IMR-90 (cell line): ENCODE results near the gene CD86. TPM values are rescaled to one million over a fixed set of nuclear protein-coding genes. Genes with fewer than 3 reads are reported as not detected.

ENCODE experiments used
- ATAC-seq: fragments of 200-7000 bp; cut with Tn5 transposase; 2 replicates; pipeline ENCODE4 v1.9.1; 2020; ENCODE audit warnings: low read depth, mild to moderate bottlenecking, moderate library complexity
- BruUV-seq: library from RNA; stranded (reverse); fragments of 400-500 nt; replicated peaks from 2 replicates; lab custom pipeline; 2021; lab: Mats Ljungman, UMichigan
- CTCF ChIA-PET: fragments of 300-600 bp; formaldehyde crosslinking; extraction: SDS; loops from one replicate; lab custom pipeline; 2021; ENCODE audit warnings: antibody characterized with exemption; lab: Yijun Ruan, JAX
- POLR2A ChIA-PET: fragments of 300-600 bp; sonication (Branson Sonifier 250); formaldehyde crosslinking; loops from one replicate; lab custom pipeline; 2022; ENCODE audit warnings: antibody characterized with exemption; ENCODE audit not compliant: unreplicated experiment; lab: Charles Lee
- DNase-seq: peaks from one replicate; pipeline ENCODE4 v3.0.0; 2013
- H2AFZ ChIP-seq: replicated peaks from 2 replicates; pipeline ENCODE3; 2013; ENCODE audit warnings: low read length, mild to moderate bottlenecking; ENCODE audit not compliant: poor library complexity
- H2AK5ac ChIP-seq: 2 replicates; pipeline ENCODE4 v1.6.1; 2013; ENCODE audit warnings: low read depth, low read length, inconsistent platforms
- H2AK9ac ChIP-seq: replicated peaks from 2 replicates; pipeline ENCODE3; 2013; ENCODE audit warnings: mild to moderate bottlenecking, low read depth, low read length, moderate library complexity; ENCODE audit not compliant: poor library complexity
- H2BK120ac ChIP-seq: 2 replicates; pipeline ENCODE4 v1.6.1; 2013; ENCODE audit warnings: low read depth, low read length, inconsistent platforms
- H2BK15ac ChIP-seq: 3 replicates; pipeline ENCODE4 v1.6.1; 2013; ENCODE audit warnings: low read depth, low read length, inconsistent platforms
- H2BK20ac ChIP-seq: 2 replicates; pipeline ENCODE4 v1.6.1; 2013; ENCODE audit warnings: low read depth, mild to moderate bottlenecking, inconsistent platforms, low read length, moderate library complexity
- H2BK5ac ChIP-seq: 2 replicates; pipeline ENCODE4 v1.6.1; 2013; ENCODE audit warnings: mild to moderate bottlenecking, low read depth, low read length, inconsistent platforms; ENCODE audit not compliant: poor library complexity, severe bottlenecking
- H3K14ac ChIP-seq: replicated peaks from 2 replicates; pipeline ENCODE4 v1.6.1; 2013; ENCODE audit warnings: low read depth, low read length, inconsistent platforms
- H3K18ac ChIP-seq: 2 replicates; pipeline ENCODE4 v1.6.1; 2013; ENCODE audit warnings: low read depth, low read length, control low read depth
- H3K23ac ChIP-seq: 2 replicates; pipeline ENCODE4 v1.6.1; 2013; ENCODE audit warnings: low read depth, low read length, inconsistent platforms
- H3K27ac ChIP-seq: 2 replicates; pipeline ENCODE4 v1.5.1; 2013; ENCODE audit warnings: mild to moderate bottlenecking, control low read depth, low read length; ENCODE audit not compliant: insufficient read depth
- H3K27me3 ChIP-seq: 2 replicates; pipeline ENCODE4 v1.6.1; 2013; ENCODE audit warnings: low read length; ENCODE audit not compliant: control insufficient read depth, insufficient read depth
- H3K36me3 ChIP-seq: 2 replicates; pipeline ENCODE4 v1.6.1; 2013; ENCODE audit warnings: low read length, mixed read lengths; ENCODE audit not compliant: control insufficient read depth, insufficient read depth
- H3K4ac ChIP-seq: 2 replicates; pipeline ENCODE4 v1.6.1; 2013; ENCODE audit warnings: low read depth, low read length, inconsistent platforms
- H3K4me1 ChIP-seq: 2 replicates; pipeline ENCODE4 v1.6.1; 2013; ENCODE audit warnings: low read length, mixed read lengths; ENCODE audit not compliant: control insufficient read depth, insufficient read depth
- H3K4me2 ChIP-seq: 2 replicates; pipeline ENCODE4 v1.6.1; 2013; ENCODE audit warnings: low read depth, mild to moderate bottlenecking, control low read depth, low read length, moderate library complexity
- H3K4me3 ChIP-seq: 2 replicates; pipeline ENCODE4 v1.5.1; 2013; ENCODE audit warnings: low read depth, mild to moderate bottlenecking, control low read depth, low read length, moderate library complexity; ENCODE audit not compliant: insufficient read depth
- H3K56ac ChIP-seq: 2 replicates; pipeline ENCODE4 v1.6.1; 2013; ENCODE audit warnings: low read length, inconsistent platforms; ENCODE audit not compliant: insufficient read depth; ENCODE audit errors: extremely low read depth
- H3K79me1 ChIP-seq, 2 experiments: 2 replicates each; pipeline ENCODE4 v1.6.1; 2013; ENCODE audit warnings: low read length in 2 of 2, inconsistent platforms in 1 of 2, low read depth in 1 of 2
- H3K9ac ChIP-seq: 2 replicates; pipeline ENCODE4 v1.6.1; 2013; ENCODE audit warnings: low read depth, low read length, control low read depth
- H3K9me1 ChIP-seq: 2 replicates; pipeline ENCODE4 v1.6.1; 2013; ENCODE audit warnings: low read length, inconsistent platforms; ENCODE audit not compliant: insufficient read depth
- H3K9me3 ChIP-seq: 2 replicates; pipeline ENCODE4 v1.6.1; 2013; ENCODE audit warnings: low read length; ENCODE audit not compliant: control insufficient read depth, insufficient read depth
- H4K20me1 ChIP-seq: 2 replicates; pipeline ENCODE4 v1.6.1; 2013; ENCODE audit warnings: low read length, inconsistent platforms; ENCODE audit not compliant: insufficient read depth
- H4K5ac ChIP-seq: 2 replicates; pipeline ENCODE4 v1.6.1; 2013; ENCODE audit warnings: mild to moderate bottlenecking, low read depth, low read length, control low read depth
- H4K8ac ChIP-seq, 2 experiments: 2 replicates each; pipeline ENCODE4 v1.6.1; 2013; ENCODE audit warnings: low read depth in 2 of 2, low read length in 2 of 2, control low read depth in 1 of 2, inconsistent platforms in 1 of 2
- H4K91ac ChIP-seq: 2 replicates; pipeline ENCODE4 v1.6.1; 2013; ENCODE audit warnings: low read depth, low read length, inconsistent platforms; ENCODE audit not compliant: insufficient read depth
- BHLHE40 ChIP-seq: fragments of 150-350 bp; IDR thresholded peaks from 2 replicates; pipeline ENCODE4 v1.6.1; 2016; ENCODE audit warnings: mild to moderate bottlenecking, low read depth, low read length
- CEBPB ChIP-seq: IDR thresholded peaks from 2 replicates; pipeline ENCODE4 v1.6.1; 2012; ENCODE audit warnings: low read depth, low read length, improper control_type of control experiment
- CHD1 ChIP-seq: IDR thresholded peaks from 2 replicates; pipeline ENCODE4 v1.6.1; 2012; ENCODE audit warnings: low read depth, low read length, improper control_type of control experiment
- FOS ChIP-seq: fragments of 150-350 bp; IDR thresholded peaks from 2 replicates; pipeline ENCODE4 v1.6.1; 2016; ENCODE audit warnings: low read depth, low read length
- MAFK ChIP-seq: IDR thresholded peaks from 2 replicates; pipeline ENCODE4 v1.6.1; 2012; ENCODE audit warnings: low read depth, low read length, improper control_type of control experiment
- MAZ ChIP-seq: IDR thresholded peaks from 2 replicates; pipeline ENCODE4 v1.6.1; 2012; ENCODE audit warnings: low read depth, mild to moderate bottlenecking, low read length, improper control_type of control experiment, moderate library complexity, borderline replicate concordance
- MXI1 ChIP-seq: IDR thresholded peaks from 2 replicates; pipeline ENCODE4 v1.6.1; 2012; ENCODE audit warnings: low read depth, mild to moderate bottlenecking, low read length, moderate library complexity, borderline replicate concordance
- NFE2L2 ChIP-seq: fragments of 150-350 bp; IDR thresholded peaks from 2 replicates; pipeline ENCODE4 v1.6.1; 2016; ENCODE audit warnings: low read depth, mild to moderate bottlenecking, low read length
- POLR2A ChIP-seq: IDR thresholded peaks from 2 replicates; pipeline ENCODE4 v1.6.1; 2012; ENCODE audit warnings: mild to moderate bottlenecking, low read depth, low read length
- RAD21 ChIP-seq: IDR thresholded peaks from 2 replicates; pipeline ENCODE4 v1.6.1; 2012; ENCODE audit warnings: low read length, improper control_type of control experiment
- RCOR1 ChIP-seq: IDR thresholded peaks from 2 replicates; pipeline ENCODE4 v1.6.1; 2012; ENCODE audit warnings: mild to moderate bottlenecking, low read length, improper control_type of control experiment; ENCODE audit not compliant: insufficient replicate concordance
- RFX5 ChIP-seq: IDR thresholded peaks from 2 replicates; pipeline ENCODE4 v1.8.0; 2012; ENCODE audit warnings: low read depth, mild to moderate bottlenecking, low read length, moderate library complexity
- SMC3 ChIP-seq: fragments of 150-350 bp; IDR thresholded peaks from 2 replicates; pipeline ENCODE4 v1.6.1; 2016; ENCODE audit warnings: low read depth, mild to moderate bottlenecking, antibody characterized with exemption, low read length, moderate library complexity
- WGBS, 2 experiments: methylation state at CpG; one replicate each; pipeline versions ENCODE4 v1.1.5 to v1.1.7; 2013; ENCODE audit warnings: missing lambda C conversion rate in 2 of 2; ENCODE audit not compliant: insufficient read length in 1 of 2; ENCODE audit errors: extremely low coverage in 2 of 2; 5-methylcytosine and 5-hydroxymethylcytosine counted together
- dilution Hi-C: fragments of 300-500 bp; cut with HindIII; formaldehyde crosslinking; loops from one replicate; pipeline ENCODE4 v1.14.3; 2018; ENCODE audit warnings: low sequenced_read_pairs; ENCODE audit not compliant: unreplicated experiment
- in situ Hi-C: fragments of 300-500 bp; cut with MboI; formaldehyde crosslinking; loops from 3 replicates; pipeline ENCODE4 v1.14.3; 2019; ENCODE audit warnings: low sequenced_read_pairs, inconsistent platforms, mixed read lengths
- intact Hi-C: fragments of 100-400 bp; cut with micrococcal nuclease; formaldehyde crosslinking; loops from 2 replicates; pipeline ENCODE4 v1.10.0; 2022
- polyA plus RNA-seq, 3 experiments: library from polyadenylated mRNA; depleted of rRNA; stranded (reverse); fragments of >200 nt; gene quantifications; 2 replicates each; pipeline ENCODE4 v1.2.3, GENCODE V29; 2012; ENCODE audit warnings: low replicate concordance in 1 of 3
- total RNA-seq: library from RNA; depleted of rRNA; stranded (reverse); fragments of >200 nt; gene quantifications from 2 replicates; pipeline ENCODE4 v1.2.3, GENCODE V29; 2012
- TF ChIP-seq, protein P1 (sequence below): fragments of 150-350 bp; IDR thresholded peaks from 2 replicates; pipeline ENCODE4 v1.6.1; 2017; ENCODE audit warnings: mild to moderate bottlenecking, antibody characterized with exemption, low read length, low read depth
- TF ChIP-seq, protein P2 (sequence below): fragments of 150-350 bp; IDR thresholded peaks from 2 replicates; pipeline ENCODE4 v1.6.1; 2016; ENCODE audit warnings: low read depth, mild to moderate bottlenecking, low read length, moderate library complexity, borderline replicate concordance
- TF ChIP-seq, protein P3 (sequence below): conservative IDR thresholded peaks from 2 replicates; pipeline ENCODE4 v1.5.1; 2012; ENCODE audit warnings: mild to moderate bottlenecking, low read depth, low read length, improper control_type of control experiment

CD86 gene
- total and polyA plus RNA-seq, 2 of the 4 experiments (the other 2 are of a cell fraction), result not detected

DNA sequence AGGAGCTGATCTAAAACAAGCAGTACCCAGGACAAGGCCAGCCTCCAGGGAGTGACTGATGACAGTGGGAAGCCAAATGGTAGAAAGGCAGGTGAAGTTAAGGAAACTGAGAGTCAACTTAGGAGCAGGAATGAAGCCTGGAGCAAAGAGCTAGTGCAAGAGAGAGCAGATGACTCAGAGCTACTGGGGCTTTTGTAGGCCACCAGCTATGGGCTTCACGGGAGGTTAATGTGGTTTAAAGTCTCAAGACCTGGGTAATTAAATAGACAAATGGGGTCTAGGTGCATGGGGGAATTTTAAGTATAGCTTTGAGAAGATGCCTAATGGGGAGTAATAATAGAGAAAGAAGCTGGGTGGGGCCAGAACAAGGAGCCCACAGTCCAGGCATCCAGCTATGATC lies 3.1 kb downstream of the CD86 start:
- H3K4me3 ChIP-seq, result no peak overlapping the region
- no peaks in the 10 kb centered on the region for H3K27me3 ChIP-seq
- H2BK5ac ChIP-seq, result no peak overlapping the region
- ATAC-seq (no peak), DNase-seq (no peak)
- H3K18ac ChIP-seq, result no peak overlapping the region
- intact Hi-C loops (no loop called here), in situ Hi-C loops (no loop called here), dilution Hi-C loops (no loop called here)
- no peak overlapping the region for H3K4me2 ChIP-seq
- POLR2A ChIA-PET, result no interaction called here
- no peak overlapping the region for H4K8ac ChIP-seq
- H4K91ac ChIP-seq, result no peak overlapping the region
- CTCF ChIA-PET, result interaction anchor here (1.0 to 1.2 kb wide), 2 partner anchors 10 to 188 kb away, joined by 3 read pairs; no protein-coding TSS in a partner anchor
- H3K79me1 ChIP-seq, result no peaks in the 10 kb centered on the region
- H4K5ac ChIP-seq, result no peak overlapping the region
- H2AK9ac ChIP-seq, result no peak overlapping the region
- H3K9me3 ChIP-seq, result no peaks in the 10 kb centered on the region
- no peak overlapping the region for H3K14ac ChIP-seq
- no peak overlapping the region for H3K27ac ChIP-seq
- no peak overlapping the region for H2BK15ac ChIP-seq
- no TSS peak for BruUV-seq
- no peak overlapping the region for H3K9ac ChIP-seq
- no peak overlapping the region for H2AFZ ChIP-seq
- no peak overlapping the region for H2AK5ac ChIP-seq
- H3K4me1 ChIP-seq, result no peaks in the 10 kb centered on the region
- no peak for TF ChIP-seq POLR2A
- no peak for TF ChIP-seq CHD1
- TF ChIP-seq RCOR1, result no peak
- no peak for TF ChIP-seq NFE2L2
- TF ChIP-seq MAFK, result no peak
- TF ChIP-seq, protein P1, sequence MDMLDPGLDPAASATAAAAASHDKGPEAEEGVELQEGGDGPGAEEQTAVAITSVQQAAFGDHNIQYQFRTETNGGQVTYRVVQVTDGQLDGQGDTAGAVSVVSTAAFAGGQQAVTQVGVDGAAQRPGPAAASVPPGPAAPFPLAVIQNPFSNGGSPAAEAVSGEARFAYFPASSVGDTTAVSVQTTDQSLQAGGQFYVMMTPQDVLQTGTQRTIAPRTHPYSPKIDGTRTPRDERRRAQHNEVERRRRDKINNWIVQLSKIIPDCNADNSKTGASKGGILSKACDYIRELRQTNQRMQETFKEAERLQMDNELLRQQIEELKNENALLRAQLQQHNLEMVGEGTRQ, result no peak
- no peak for TF ChIP-seq FOS
- no peak for TF ChIP-seq SMC3
- no peak for TF ChIP-seq MAZ
- TF ChIP-seq RFX5, result no peak
- TF ChIP-seq CEBPB, result no peak
- TF ChIP-seq RAD21, result no peak
- TF ChIP-seq, protein P2, sequence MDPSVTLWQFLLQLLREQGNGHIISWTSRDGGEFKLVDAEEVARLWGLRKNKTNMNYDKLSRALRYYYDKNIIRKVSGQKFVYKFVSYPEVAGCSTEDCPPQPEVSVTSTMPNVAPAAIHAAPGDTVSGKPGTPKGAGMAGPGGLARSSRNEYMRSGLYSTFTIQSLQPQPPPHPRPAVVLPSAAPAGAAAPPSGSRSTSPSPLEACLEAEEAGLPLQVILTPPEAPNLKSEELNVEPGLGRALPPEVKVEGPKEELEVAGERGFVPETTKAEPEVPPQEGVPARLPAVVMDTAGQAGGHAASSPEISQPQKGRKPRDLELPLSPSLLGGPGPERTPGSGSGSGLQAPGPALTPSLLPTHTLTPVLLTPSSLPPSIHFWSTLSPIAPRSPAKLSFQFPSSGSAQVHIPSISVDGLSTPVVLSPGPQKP, result no peak
- TF ChIP-seq MXI1, result no peak
- TF ChIP-seq, protein P3, sequence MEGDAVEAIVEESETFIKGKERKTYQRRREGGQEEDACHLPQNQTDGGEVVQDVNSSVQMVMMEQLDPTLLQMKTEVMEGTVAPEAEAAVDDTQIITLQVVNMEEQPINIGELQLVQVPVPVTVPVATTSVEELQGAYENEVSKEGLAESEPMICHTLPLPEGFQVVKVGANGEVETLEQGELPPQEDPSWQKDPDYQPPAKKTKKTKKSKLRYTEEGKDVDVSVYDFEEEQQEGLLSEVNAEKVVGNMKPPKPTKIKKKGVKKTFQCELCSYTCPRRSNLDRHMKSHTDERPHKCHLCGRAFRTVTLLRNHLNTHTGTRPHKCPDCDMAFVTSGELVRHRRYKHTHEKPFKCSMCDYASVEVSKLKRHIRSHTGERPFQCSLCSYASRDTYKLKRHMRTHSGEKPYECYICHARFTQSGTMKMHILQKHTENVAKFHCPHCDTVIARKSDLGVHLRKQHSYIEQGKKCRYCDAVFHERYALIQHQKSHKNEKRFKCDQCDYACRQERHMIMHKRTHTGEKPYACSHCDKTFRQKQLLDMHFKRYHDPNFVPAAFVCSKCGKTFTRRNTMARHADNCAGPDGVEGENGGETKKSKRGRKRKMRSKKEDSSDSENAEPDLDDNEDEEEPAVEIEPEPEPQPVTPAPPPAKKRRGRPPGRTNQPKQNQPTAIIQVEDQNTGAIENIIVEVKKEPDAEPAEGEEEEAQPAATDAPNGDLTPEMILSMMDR, result no peak
- no peak for TF ChIP-seq BHLHE40
- H3K23ac ChIP-seq, result no peak overlapping the region
- H3K56ac ChIP-seq, result no peak overlapping the region
- H3K36me3 ChIP-seq, result no peaks in the 10 kb centered on the region
- no peaks in the 10 kb centered on the region for H3K9me1 ChIP-seq
- H4K20me1 ChIP-seq, result no peaks in the 10 kb centered on the region
- H2BK20ac ChIP-seq, result no peak overlapping the region
- H3K4ac ChIP-seq, result no peak overlapping the region
- WGBS, 2 experiments, result no CpG with 5 or more reads among the region's 1 CpG
- no peak overlapping the region for H2BK120ac ChIP-seq
